Stimulated activated CD8-positive, alpha-beta memory T cell treated with anti-CD3 and anti-CD28 coated beads, Interleukin-7, amount 100 ng/mL, for 1 hour (primary cell): Measurements from ENCODE around the gene GLRA2.

Experiments
- DNase-seq, 2 donors: peaks; one replicate each; pipeline ENCODE4 v3.0.0-alpha.2; 2020; ENCODE audit warnings: low read depth in 2 of 2

GLRA2 gene

GRCh38 chrX:14529290-14529989 is at the start of gene GLRA2:
GLRA2 (plus strand) TSS chrX:14529536; CDS start chrX:14530058, 522 bp downstream.
- no peak for DNase-seq

DNA sequence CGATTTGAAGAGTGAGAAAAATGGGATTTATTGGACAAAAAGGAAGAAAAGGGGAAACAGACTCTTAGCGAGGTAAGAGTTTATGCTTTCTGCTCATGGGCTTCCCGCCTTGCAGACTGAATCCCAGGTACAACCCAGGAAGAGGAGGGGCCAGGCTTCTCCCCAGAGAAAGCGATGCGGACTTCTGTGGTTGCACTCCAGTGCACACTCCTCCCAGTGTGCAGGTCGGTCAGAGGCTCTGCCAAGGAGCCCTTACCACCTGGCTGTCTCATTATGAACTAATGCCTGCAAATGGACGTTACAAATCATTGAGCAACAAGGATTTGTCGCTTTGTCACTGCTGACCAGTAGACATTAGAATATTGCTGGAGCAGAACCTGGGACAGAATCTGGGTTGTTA is 39.9 kb upstream of the GLRA2 start:
- DNase-seq: no peak

- no peak for DNase-seq
These were observed 37.6 kb upstream of the GLRA2 start for GRCh38 chrX:14491689-14492088.

- no peak for DNase-seq
These were observed 32.7 kb upstream of the GLRA2 start for GRCh38 chrX:14496674-14497073.

DNA sequence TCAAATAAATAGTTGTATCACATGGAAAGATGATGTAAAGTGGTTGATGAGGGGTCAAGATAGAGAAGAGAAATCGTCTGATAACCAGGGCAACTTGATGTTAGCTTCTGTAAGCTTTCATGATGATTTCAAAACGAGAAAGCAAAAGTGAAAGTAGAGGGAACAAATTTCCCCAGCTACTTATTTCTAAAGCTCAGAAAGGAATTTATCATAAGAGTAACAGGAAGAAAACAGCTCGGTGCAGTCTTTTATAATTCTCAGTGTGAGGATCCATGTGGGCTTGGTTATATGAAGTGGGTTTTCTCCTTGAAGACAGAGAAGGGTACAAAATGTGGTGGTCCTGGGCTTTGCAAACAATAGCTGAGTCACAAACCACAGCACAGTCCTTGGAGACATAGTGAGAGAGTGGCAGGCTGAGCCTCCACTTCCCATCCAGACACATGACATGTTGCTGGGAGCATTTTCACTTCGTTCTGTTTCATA is 32.1 kb upstream of the GLRA2 start:
- DNase-seq: no peak

- DNase-seq: no peak
These were observed 28.0 kb upstream of the GLRA2 start for GRCh38 chrX:14501327-14501726.

- DNase-seq: no peak
These were observed 24.3 kb upstream of the GLRA2 start for GRCh38 chrX:14504960-14505538.

- DNase-seq: no peak
These were observed 23.7 kb upstream of the GLRA2 start for GRCh38 chrX:14505648-14506047.

GRCh38 chrX:14506866-14507265 is 22.5 kb upstream of the GLRA2 start:
- no peak for DNase-seq

- DNase-seq: no peak
These were observed 21.2 kb upstream of the GLRA2 start for GRCh38 chrX:14508025-14508690.

DNA sequence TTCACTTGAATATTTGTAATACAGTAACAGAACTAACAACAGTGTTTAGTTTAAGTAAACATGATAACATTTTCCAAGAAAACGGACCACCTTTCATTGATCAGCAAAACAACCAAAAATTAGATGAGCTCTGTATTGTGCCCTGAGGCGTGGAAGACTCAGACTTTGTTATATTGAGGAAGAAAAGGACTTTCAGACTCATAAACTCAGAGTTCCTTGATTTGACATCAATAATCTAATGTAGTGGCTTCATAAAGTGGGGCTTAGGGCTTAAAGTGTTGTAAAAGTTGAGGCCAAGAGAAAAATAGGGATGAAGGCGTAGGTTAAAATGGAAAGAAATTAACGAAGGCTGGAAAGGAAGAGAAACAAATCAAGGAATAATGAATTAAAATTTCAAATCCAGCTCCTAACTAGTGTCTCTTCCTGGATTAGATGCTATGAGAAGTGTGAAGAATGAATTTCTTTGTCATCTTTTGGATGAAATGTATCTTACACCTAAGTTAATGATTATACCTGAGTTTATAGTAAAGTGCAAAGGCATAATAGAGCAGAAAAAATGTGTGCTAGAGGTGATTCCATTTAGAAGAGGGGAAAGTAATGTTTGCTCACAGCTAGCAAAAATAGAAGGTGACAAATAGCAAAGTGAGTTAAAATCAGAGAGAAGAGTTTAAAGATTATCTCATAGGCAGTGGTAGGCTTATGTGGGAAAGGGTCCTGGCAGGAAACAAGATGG is 19.8 kb upstream of the GLRA2 start:
- no peak for DNase-seq

DNA sequence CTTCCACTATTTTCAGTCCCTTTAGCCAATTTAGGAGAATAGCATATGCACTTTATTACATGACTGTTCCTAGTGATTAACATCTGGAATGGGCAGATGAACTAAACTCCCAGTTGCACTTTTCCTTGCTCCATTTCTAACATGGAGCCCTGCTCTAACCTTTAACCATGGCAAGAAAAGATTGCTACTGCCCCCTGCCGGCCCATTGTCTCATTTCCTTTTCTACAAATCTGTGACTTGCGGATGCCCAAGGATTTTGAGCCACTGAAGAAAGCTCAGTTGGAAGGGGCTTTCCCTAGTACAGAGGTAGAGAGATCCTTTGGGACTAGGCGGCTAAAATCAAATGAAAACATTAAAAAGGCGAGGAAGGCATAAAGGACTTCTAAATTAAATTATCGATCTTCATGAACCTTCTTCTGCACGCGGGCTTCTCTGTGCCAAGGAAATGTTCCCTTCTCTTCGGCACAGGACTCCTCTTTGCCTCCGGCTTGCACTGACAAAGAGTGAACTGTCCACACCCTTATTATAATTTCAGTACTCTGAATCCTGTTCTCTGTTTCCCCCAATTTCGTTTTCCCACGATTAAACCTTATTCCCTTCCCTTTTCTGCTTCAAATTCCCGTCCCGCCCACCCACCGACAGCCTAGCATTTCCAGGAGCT is 577 bp upstream of the GLRA2 start:
- DNase-seq: peak in 1 of 2 donors; percentile 5

DNA sequence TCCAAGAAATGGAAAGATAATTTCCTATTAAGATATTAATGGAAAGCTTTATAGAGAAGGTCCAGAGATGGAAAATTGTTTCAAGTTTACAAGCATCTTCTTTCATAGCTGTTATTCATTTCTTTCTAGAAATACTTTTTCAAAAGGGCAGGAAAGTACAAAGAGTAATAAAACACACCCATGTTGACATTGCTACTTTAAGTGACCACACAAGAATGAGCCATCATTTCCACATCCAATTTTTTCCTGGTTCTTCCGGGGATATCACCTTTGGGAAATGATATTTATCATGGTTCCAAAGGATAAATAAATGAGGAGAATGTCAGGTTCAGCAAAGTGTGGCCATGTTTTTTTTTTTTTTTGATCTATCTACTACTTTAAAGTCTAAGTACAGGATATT is 4.5 kb downstream of the GLRA2 start:
- no peak for DNase-seq

DNA sequence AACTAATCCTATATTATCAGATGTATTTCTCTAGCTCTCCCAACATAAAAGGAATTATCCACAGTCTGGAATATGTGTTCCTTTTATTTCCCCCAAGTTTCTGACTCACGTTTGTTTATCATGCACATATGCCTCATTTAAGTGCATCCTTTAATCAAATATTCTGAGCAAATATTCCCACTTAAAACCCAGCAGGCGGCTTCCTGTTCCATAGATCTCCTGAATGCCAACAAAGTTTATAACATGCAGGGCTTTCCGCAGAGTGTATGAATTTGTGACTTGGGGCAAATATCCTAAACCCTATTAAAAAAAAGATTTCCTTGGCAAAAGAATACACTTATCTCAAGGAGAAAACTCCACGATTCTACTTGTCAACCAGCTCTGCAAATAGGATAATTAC is 16.9 kb downstream of the GLRA2 start:
- no peak for DNase-seq

DNA sequence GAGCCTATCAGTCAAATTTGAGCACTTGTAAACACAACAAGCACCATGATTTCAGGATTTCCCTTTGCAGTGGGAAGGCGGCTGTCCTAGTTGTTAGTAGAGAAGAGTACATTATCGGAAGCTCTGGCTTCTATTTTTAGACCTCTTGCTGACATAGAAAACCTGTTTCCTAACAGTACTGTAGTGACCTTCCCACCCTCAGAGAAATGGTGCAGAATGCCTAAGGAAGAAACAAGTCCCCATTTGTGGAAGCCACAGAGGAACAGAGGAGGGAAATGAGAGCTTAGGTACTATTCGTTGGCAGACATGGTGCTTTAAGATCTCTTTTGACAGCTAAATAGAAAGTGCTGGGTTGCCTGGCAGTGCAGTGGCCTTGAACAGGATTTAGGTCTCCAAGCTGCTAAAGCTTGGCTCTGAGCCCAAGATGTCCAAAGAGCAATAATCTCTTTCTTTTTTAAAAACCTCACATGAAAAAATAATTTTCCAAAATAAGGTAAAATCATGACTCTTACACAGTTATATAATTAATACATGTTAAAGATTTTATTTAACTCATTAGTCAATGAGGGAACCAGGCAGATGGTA is 24.9 kb downstream of the GLRA2 start:
- no peak for DNase-seq

DNA sequence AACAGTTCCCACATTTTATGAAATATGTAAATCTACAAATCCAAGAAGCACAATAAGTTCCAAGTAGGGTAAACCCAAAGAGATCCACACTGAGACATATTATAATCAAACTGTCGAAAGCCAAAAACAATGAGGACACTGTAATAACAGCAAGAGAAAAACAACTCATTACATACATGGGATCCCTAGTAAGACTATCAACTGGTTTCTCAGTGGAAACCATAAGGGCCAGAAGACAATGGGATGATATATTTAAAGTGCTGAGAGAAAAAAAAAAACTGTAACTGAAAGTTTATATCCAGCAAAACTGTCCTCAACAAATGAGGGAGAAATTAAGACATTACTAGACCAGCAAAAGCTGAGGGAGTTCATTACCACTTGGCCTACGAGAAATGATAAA is 34.7 kb downstream of the GLRA2 start:
- DNase-seq: no peak

- DNase-seq: no peak
These were observed 43.8 kb downstream of the GLRA2 start for GRCh38 chrX:14573161-14573560.

DNA sequence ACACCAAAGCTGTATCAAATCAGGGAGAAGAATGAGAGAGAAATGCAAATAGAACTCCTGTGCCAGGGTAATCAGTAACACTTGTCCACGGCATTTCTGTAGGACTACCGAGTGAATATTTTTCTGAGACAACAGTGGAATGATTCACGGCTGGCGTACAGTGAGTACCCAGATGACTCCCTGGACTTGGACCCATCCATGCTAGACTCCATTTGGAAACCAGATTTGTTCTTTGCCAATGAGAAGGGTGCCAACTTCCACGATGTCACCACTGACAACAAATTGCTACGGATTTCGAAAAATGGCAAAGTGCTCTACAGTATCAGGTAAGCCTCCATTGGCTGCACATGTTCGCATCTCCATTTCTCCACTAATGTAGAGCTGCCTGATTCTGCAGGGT is 51.7 kb downstream of the GLRA2 start:
- no peak for DNase-seq

DNA sequence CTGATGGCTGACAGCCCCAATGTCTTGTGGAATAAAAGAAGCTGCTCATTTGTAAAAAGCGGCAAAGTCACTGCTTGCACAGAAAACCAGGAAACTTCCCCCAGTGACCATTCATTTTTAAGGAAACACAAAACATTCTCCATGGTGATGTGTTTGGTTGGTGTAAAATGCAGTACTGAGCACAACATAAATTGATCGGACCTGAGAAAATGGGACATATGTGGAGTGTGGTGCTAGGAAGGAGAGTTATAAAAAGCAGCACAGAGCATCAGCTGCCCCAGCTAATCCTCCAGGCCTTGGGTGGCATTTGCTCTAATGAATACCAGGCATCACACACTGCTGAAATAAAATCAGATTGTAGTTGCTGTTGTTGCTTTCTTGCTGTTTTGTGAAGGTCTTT is 55.2 kb downstream of the GLRA2 start:
- DNase-seq: no peak

DNA sequence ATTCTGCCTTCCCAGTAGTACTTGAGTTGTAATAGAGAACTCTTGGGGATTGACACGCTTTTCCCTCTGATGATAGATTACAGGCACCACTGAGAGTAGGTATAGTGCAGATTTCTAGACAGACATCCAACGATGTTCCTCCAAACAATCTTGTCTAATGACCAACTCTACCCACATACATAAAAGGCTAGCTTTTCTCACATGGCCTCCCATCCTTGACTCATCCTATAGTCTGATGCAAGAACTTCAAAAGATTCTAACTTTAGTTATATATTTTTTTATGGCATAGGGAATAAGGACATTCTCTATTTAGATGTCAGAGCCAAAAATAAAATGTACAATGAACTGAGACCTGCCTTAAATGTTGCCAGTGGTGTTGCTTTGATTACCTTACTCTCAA is 60.9 kb downstream of the GLRA2 start:
- DNase-seq: no peak

- DNase-seq: no peak
These were observed 61.5 kb downstream of the GLRA2 start for GRCh38 chrX:14590693-14591424.
